SK-N-SH (cell line): Measurements from ENCODE around the gene PTPN4.

ENCODE experiments used
- JUND ChIP-seq: IDR thresholded peaks from 2 replicates; pipeline ENCODE4 v1.4.0; 2012
- MXI1 ChIP-seq: IDR thresholded peaks from 2 replicates; pipeline ENCODE4 v1.6.1; 2012; ENCODE audit warnings: mild to moderate bottlenecking, low read depth, low read length, improper control_type of control experiment
- TAF1 ChIP-seq: IDR thresholded peaks from 2 replicates; pipeline ENCODE4 v1.6.1; 2012; ENCODE audit warnings: low read depth, mild to moderate bottlenecking, low read length, moderate library complexity, borderline replicate concordance
- TF ChIP-seq, protein P1 (sequence below): fragments of 200-600 bp; sonication (generic); IDR thresholded peaks from 2 replicates; pipeline ENCODE4 v1.6.1; 2017; ENCODE audit warnings: antibody characterized with exemption, mild to moderate bottlenecking, moderate library complexity
- TF ChIP-seq, protein P2 (sequence below): IDR thresholded peaks from 2 replicates; pipeline ENCODE4 v1.4.0; 2012; ENCODE audit warnings: low read depth, borderline replicate concordance

DNA sequence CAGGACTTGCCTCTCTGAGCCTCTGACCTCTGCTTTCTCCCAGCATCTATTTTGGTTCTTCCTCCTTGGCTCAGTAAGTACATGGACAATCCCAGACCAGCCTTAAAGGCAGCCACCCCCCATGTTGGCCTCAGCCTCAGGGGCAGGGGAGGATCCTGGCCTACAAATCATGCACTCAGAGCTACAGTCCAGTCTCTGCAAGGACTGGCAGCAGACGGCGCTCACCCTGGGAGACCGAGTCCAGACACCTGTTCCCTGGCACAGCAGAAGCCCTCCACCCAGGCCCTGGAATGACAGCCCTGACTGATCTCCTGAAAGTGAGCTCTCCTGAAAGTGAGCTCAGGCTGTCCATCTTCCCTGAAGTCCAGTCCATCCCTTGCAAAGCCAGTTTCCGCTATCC is 25.7 kb upstream of the PTPN4 start:
- TF ChIP-seq MXI1 (no peak), JUND (no peak), TAF1 (no peak)
- TF ChIP-seq, protein P1, sequence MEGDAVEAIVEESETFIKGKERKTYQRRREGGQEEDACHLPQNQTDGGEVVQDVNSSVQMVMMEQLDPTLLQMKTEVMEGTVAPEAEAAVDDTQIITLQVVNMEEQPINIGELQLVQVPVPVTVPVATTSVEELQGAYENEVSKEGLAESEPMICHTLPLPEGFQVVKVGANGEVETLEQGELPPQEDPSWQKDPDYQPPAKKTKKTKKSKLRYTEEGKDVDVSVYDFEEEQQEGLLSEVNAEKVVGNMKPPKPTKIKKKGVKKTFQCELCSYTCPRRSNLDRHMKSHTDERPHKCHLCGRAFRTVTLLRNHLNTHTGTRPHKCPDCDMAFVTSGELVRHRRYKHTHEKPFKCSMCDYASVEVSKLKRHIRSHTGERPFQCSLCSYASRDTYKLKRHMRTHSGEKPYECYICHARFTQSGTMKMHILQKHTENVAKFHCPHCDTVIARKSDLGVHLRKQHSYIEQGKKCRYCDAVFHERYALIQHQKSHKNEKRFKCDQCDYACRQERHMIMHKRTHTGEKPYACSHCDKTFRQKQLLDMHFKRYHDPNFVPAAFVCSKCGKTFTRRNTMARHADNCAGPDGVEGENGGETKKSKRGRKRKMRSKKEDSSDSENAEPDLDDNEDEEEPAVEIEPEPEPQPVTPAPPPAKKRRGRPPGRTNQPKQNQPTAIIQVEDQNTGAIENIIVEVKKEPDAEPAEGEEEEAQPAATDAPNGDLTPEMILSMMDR = no peak
- TF ChIP-seq, protein P2, sequence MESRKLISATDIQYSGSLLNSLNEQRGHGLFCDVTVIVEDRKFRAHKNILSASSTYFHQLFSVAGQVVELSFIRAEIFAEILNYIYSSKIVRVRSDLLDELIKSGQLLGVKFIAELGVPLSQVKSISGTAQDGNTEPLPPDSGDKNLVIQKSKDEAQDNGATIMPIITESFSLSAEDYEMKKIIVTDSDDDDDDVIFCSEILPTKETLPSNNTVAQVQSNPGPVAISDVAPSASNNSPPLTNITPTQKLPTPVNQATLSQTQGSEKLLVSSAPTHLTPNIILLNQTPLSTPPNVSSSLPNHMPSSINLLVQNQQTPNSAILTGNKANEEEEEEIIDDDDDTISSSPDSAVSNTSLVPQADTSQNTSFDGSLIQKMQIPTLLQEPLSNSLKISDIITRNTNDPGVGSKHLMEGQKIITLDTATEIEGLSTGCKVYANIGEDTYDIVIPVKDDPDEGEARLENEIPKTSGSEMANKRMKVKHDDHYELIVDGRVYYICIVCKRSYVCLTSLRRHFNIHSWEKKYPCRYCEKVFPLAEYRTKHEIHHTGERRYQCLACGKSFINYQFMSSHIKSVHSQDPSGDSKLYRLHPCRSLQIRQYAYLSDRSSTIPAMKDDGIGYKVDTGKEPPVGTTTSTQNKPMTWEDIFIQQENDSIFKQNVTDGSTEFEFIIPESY = no peak
